GM18909 (cell line): Measurements from ENCODE around the gene RPL14.
"Not testable (repeated sequence)": the region's sequence is repeated elsewhere in the genome, so short reads cannot be mapped to it uniquely, and the experiment has no call there.

ENCODE experiments used
- ATAC-seq: cut with Tn5 transposase; IDR thresholded peaks from one replicate; pipeline ENCODE4 v1.9.1; 2021; ENCODE audit warnings: mild to moderate bottlenecking; ENCODE audit not compliant: unreplicated experiment, poor library complexity

Gene RPL14

GRCh38 chr3:40456940-40457823, at the start of gene RPL14:
Gene RPL14 (plus strand): TSS chr3:40457339. CDS start chr3:40457472, 133 bp downstream.
- ATAC-seq: peak; percentile 75

GRCh38 chr3:40407611-40408010, 49.5 kb upstream of the RPL14 start:
- ATAC-seq: no peak

GRCh38 chr3:40414270-40414669, 42.9 kb upstream of the RPL14 start:
- ATAC-seq: no peak

GRCh38 chr3:40417845-40418543, 39.1 kb upstream of the RPL14 start:
- ATAC-seq: no peak

GRCh38 chr3:40422861-40423260, 34.3 kb upstream of the RPL14 start:
- no peak for ATAC-seq

GRCh38 chr3:40427045-40427669, 30.0 kb upstream of the RPL14 start:
- no peak for ATAC-seq

GRCh38 chr3:40432793-40433192, 24.3 kb upstream of the RPL14 start:
- ATAC-seq: no peak

- no peak for ATAC-seq
Measured at GRCh38 chr3:40437889-40438288, 19.2 kb upstream of the RPL14 start.

- ATAC-seq: no peak
Measured at GRCh38 chr3:40445062-40445461, 12.1 kb upstream of the RPL14 start.

GRCh38 chr3:40445880-40446279, 11.3 kb upstream of the RPL14 start:
- ATAC-seq: no peak

- no peak for ATAC-seq
Measured at GRCh38 chr3:40450438-40450837, 6.7 kb upstream of the RPL14 start.

GRCh38 chr3:40451551-40451950, 5.6 kb upstream of the RPL14 start:
- no peak for ATAC-seq

GRCh38 chr3:40452057-40452456, 5.1 kb upstream of the RPL14 start:
- ATAC-seq: no peak

- ATAC-seq: no peak
Measured at GRCh38 chr3:40452562-40452875, 4.6 kb upstream of the RPL14 start.

- peak; percentile 95 for ATAC-seq
Measured at GRCh38 chr3:40452876-40453730, 4.0 kb upstream of the RPL14 start.

- no peak for ATAC-seq
Measured at GRCh38 chr3:40453933-40454332, 3.2 kb upstream of the RPL14 start.

- no peak for ATAC-seq
Measured at GRCh38 chr3:40455328-40455727, 1.8 kb upstream of the RPL14 start.

GRCh38 chr3:40456279-40456939, 730 bp upstream of the RPL14 start:
- ATAC-seq: no peak

GRCh38 chr3:40458473-40458872, 1.3 kb downstream of the RPL14 start:
- ATAC-seq: no peak

GRCh38 chr3:40460481-40460880, 3.3 kb downstream of the RPL14 start:
- ATAC-seq: not testable (repeated sequence)
